H1 (cell line): ENCODE results near the gene ZNF366.

Experiments
- CTCF ChIP-seq, 3 experiments: IDR thresholded peaks; 1 replicate in 2 of 3; 2 replicates in 1 of 3; pipeline versions ENCODE4 v1.5.1 to v1.6.1; 2011; ENCODE audit warnings: low read length in 3 of 3, mild to moderate bottlenecking in 3 of 3, inconsistent platforms in 2 of 3, low read depth in 1 of 3, moderate library complexity in 1 of 3; ENCODE audit not compliant: insufficient read depth in 1 of 3; ENCODE audit errors: control extremely low read depth in 1 of 3
- EZH2 ChIP-seq: fragments of 200-600 bp; sonication (generic); IDR thresholded peaks from 2 replicates; pipeline ENCODE4 v1.7.1; 2012; ENCODE audit warnings: low read depth, mild to moderate bottlenecking, moderate library complexity, low read length, inconsistent platforms; ENCODE audit not compliant: severe bottlenecking
- POLR2A ChIP-seq, 2 experiments: IDR thresholded peaks; 1 replicate in 1 of 2; 2 replicates in 1 of 2; pipeline ENCODE4 v1.6.1; 2011; ENCODE audit warnings: low read depth in 2 of 2, low read length in 2 of 2, mild to moderate bottlenecking in 2 of 2; ENCODE audit errors: control extremely low read depth in 1 of 2
- RNF2 ChIP-seq: fragments of 200-900, 300-1000 bp; sonication (generic); IDR thresholded peaks from 2 replicates; pipeline ENCODE4 v1.7.1; 2016; ENCODE audit warnings: borderline replicate concordance, low read depth, mild to moderate bottlenecking, antibody characterized with exemption, low read length; ENCODE audit not compliant: poor library complexity, severe bottlenecking; ENCODE audit errors: missing control alignments
- SIN3A ChIP-seq, 2 experiments: IDR thresholded peaks in 1 of 2; conservative IDR thresholded peaks in 1 of 2; 2 replicates each; pipeline ENCODE4 v1.6.1; 2011 to 2012; ENCODE audit warnings: low read length in 2 of 2, improper control_type of control experiment in 1 of 2, low read depth in 1 of 2, mild to moderate bottlenecking in 1 of 2
- TAF1 ChIP-seq: IDR thresholded peaks from 2 replicates; pipeline ENCODE4 v1.6.1; 2011; ENCODE audit warnings: mild to moderate bottlenecking, low read depth, low read length
- TF ChIP-seq, protein P1 (sequence below): IDR thresholded peaks from 2 replicates; pipeline ENCODE4 v1.6.1; 2012; ENCODE audit warnings: inconsistent platforms
- TF ChIP-seq, protein P2 (sequence below): IDR thresholded peaks from 2 replicates; pipeline ENCODE4 v1.6.1; 2012; ENCODE audit warnings: inconsistent platforms

DNA sequence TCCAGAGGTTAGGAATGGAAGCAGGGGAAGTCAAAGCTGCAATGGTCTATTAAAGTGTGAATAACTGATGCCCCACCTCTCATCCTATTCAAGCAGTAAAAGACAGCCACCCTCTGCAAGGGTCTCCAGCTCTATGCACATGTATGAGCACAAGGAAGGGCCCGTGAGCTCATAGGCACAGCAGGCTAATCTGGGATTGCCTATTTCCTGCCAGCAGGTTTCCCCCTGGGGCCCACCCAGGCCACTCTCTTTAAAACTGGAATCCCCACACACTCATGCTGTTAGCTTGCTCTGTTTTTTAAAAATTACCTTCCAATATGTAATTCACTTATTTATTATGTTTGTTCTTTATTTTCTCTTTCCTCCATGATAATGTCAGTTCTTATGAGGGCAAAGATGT is 48.7 kb upstream of the ZNF366 start:
- TF ChIP-seq RNF2 (no peak), POLR2A (IDR thresholded peaks at IDR 0.05; ENCODE audit: control extremely low read depth in 1 of 2, low read depth in 2 of 2, low read length in 2 of 2) (no peak), TAF1 (no peak), CTCF (IDR thresholded peaks at IDR 0.05; ENCODE audit: control extremely low read depth in 1 of 3, insufficient read depth in 1 of 3, low read depth in 1 of 3, low read length in 3 of 3) (no peak), EZH2 (no peak), SIN3A (conservative IDR thresholded peaks at IDR 0.05 in 1 of 2, IDR thresholded peaks at IDR 0.05 in 1 of 2; ENCODE audit: low read depth in 1 of 2, low read length in 2 of 2) (no peak)
- TF ChIP-seq, protein P1, sequence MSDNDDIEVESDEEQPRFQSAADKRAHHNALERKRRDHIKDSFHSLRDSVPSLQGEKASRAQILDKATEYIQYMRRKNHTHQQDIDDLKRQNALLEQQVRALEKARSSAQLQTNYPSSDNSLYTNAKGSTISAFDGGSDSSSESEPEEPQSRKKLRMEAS = no peak
- TF ChIP-seq, protein P2, sequence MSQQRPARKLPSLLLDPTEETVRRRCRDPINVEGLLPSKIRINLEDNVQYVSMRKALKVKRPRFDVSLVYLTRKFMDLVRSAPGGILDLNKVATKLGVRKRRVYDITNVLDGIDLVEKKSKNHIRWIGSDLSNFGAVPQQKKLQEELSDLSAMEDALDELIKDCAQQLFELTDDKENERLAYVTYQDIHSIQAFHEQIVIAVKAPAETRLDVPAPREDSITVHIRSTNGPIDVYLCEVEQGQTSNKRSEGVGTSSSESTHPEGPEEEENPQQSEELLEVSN = no peak
